GM12872 (cell line): ENCODE results near the gene RYR3.

ENCODE experiments used
- CTCF ChIP-seq: IDR thresholded peaks from 3 replicates; pipeline ENCODE4 v1.5.1; 2011; ENCODE audit warnings: low read depth, mild to moderate bottlenecking, low read length, moderate library complexity; ENCODE audit not compliant: insufficient read depth

Gene RYR3

GRCh38 chr15:33322091-33322490, 11.3 kb downstream of the RYR3 start:
- TF ChIP-seq CTCF, result no peak

- no peak for TF ChIP-seq CTCF
Observed at GRCh38 chr15:33324609-33325008, 13.8 kb downstream of the RYR3 start.

DNA sequence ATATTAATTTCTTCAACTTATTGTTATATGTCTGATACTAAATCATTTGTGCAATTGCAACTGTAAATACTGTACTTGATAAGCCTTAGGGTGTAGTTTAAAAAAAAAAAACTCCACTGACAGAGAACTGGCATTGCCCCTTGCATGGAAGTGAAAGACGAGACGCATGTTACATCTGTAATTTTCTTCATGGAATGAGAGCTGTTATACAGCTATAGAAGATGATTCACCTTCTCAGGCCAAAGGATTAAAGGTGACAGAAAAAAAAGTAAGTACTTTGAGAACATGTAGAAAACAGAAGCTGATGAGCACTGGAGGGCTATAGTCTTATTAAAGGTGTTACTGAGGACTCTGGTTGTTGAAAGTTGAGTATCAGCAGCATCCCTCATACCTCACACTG, 16.1 kb downstream of the RYR3 start:
- TF ChIP-seq CTCF, result no peak

GRCh38 chr15:33328106-33328505, 17.3 kb downstream of the RYR3 start:
- TF ChIP-seq CTCF, result no peak

DNA sequence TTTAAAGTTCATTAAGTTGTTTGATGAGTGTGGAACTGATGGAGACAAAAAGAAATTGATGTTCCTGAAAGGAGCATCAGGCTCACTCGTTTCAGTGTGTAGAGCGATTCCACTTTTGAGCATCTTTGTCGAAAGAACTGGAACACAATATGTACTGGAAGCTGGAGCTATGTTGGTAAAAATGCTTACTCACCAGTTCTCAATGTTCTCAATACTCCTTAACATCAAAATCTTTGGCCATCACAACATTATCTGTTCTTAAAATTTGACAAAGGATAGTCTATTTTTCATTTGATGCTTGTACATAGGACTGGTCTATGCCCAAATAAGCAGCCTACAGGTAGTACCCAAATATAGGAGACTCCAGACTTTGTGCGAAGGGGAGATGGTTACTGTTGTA, 18.7 kb downstream of the RYR3 start:
- no peak for TF ChIP-seq CTCF

GRCh38 chr15:33330931-33331330, 20.2 kb downstream of the RYR3 start:
- TF ChIP-seq CTCF, result no peak

DNA sequence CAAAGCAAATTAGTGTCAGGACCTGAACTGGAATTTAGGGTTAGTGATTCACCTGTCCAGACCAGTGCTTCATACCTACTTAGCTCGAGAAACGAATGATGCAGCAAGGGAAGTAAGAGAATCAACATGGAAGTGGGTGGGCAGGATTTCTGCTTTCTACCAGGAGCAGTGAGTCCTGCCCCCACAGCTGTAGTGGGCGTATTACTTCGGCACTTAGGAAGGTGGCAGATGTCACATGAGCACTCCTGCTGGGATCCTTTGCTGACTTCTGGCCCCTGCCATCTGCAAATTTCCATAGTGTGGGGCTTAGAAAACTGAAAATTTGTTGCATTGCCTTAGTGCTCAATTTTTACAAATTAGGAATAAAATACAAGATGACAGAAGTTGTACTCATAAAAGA, 31.2 kb downstream of the RYR3 start:
- TF ChIP-seq CTCF, result no peak

DNA sequence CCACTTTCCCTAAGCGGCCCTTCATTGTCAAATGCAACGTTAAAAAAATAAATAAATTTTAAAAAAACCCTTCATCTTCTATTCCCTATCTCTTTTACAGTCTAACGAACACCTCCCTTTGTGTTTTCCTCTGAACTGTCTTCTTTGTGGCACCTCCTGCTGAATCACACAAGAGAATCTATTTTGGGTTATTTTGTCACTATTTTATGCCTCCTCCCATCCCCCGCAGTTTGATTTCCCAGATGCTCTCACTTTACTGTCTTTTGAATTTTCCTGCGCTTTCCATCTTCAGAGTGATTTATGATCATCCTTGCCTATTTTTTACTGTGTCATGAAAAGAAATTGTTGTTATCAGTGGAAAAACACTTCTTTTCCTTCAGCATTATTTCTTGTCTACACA, 32.5 kb downstream of the RYR3 start:
- no peak for TF ChIP-seq CTCF
